ENCODE results near the gene USE1.

Gene USE1

DNA sequence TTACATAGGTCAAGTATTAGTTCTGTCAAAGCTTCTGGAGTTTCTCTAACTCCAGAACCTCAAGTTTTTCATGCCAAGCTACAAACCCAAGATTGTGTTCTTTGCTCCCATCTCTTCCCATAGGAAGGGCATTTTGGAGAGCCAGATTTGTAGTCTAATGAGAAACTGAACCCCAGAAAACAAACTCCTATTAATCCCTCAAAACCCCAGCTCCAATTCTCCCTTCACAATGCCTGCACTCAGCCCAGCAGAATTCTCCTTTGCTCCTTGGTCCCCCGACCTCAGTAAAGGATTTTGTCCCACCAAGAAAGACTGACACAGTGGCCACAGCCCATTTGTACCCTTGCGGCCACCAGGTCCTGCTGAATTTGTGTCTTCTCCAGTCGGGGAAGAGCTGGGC lies 41.0 kb downstream of the USE1 start:
- in situ Hi-C loops (cut with MboI; ENCODE audit: low sequenced_read_pairs): no loop called here

GRCh38 chr19:17259118-17259780 lies 44.1 kb downstream of the USE1 start:
- in situ Hi-C loops (cut with MboI; ENCODE audit: low sequenced_read_pairs): no loop called here

DNA sequence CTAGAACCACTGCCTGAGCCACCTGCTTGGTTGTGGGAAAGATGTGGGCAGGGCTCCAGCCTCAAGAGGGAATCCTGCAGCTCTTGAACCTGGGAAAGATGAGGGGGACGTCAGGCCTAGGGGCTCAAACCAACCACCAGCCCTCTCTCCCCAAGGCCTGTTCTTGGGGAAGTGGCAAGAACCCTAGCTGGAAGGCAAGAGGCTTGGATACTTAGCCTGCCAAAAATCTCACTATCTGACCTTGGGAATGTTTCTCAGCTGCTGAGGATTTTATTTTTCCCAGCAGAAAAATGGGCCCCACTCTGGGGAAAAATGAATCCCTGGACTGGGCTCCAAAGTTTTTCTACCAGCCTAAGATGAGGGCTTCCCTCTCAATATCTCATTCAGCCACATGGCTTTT lies 44.8 kb downstream of the USE1 start:
- in situ Hi-C loops (cut with MboI; ENCODE audit: low sequenced_read_pairs): no loop called here

- in situ Hi-C loops (cut with MboI; ENCODE audit: low sequenced_read_pairs): no loop called here
Measured at GRCh38 chr19:17260842-17261325, 45.7 kb downstream of the USE1 start.

DNA sequence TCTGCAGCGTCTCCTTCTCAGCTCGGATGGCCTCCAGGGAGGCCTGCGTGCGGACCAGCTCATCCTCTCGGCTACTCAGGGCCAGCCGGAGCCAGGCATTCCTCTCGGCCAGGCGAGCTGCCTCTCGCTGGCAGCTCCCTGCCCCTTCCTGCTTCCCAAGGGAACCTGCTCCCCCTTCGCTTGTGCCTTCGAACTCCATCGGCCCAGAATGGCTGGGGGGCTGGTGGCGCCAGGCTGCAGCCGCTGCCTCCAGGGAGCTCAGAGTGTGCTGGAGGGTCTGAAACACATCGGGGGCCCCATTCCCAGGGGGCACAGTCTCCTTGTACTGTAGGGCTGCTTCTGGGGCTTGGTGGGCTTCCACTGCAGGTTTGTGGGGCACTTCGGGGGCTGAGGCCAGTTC lies 47.4 kb downstream of the USE1 start:
- in situ Hi-C loops (cut with MboI; ENCODE audit: low sequenced_read_pairs): no loop called here

DNA sequence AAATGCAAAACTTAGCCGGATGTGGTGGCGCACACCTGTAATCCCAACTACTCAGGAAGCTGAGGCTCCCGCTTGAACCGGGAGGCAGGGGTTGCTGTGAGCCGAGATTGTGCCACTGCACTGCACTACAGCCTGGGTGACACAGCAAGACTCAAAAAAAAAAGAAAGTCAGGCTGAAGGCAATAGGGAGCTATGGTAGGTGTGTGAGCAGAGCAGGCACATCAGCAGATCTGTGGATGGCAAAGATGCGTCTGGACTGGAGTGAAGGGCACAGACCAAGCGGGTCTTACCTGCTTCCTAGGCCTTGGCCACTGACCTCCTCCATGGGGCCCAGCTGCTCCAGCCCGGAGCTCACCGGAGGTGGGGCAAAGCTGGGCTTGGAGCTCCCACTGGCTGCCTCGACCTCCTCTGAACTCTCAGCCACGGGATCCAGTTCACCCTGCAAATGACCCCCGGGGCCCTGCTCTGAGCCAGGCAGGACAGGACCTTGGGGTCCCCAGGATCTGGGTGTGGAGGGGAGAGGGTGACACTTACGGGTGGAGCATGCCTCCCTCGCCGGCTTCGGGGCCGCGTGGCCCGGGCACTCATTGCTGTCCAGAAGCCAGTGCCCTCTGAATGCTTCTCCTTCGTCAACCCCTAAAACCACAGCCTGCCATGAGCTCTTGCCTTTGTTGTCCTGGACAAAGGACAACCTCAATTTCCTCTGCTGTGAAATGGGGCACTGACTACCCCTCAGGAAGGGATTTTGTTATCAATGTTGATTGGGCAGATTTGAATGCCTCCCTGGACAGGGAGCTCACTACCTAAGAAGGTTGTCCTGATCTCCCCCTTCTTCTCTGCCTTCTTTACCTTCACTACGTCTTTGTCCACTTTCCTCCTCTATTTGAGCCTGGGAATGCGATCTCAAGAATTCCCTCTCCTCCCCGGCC lies 48.8 kb downstream of the USE1 start:
- in situ Hi-C loops (cut with MboI; ENCODE audit: low sequenced_read_pairs): no loop called here

- in situ Hi-C loops (cut with MboI; ENCODE audit: low sequenced_read_pairs): no loop called here
Measured at GRCh38 chr19:17264641-17264979, 49.5 kb downstream of the USE1 start, which contains the start of gene USHBP1. Gene USHBP1 (minus strand): TSS chr19:17264745. CDS start chr19:17264299, 446 bp downstream.

DNA sequence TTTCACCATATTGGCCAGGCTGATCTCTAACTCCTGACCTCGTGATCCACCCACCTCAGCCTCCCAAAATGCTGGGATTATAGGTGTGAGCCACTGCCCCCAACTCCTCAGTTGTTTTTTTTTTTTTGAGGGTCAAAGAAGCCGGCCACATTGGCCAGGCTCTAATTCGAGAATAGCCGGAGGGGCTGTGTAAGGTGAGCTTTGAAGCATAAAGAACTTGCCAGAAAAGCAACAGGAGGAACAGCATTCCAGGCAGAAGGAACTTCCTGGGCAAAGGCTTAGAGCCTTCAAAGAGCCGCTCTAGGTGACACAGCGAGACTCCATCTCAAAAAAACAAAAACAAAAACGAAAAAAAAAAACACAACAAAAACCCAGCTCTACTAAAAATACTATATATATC lies 50.9 kb downstream of the USE1 start:
- in situ Hi-C loops (cut with MboI; ENCODE audit: low sequenced_read_pairs): no loop called here

GRCh38 chr19:17266589-17266974 lies 51.4 kb downstream of the USE1 start:
- in situ Hi-C loops (cut with MboI; ENCODE audit: low sequenced_read_pairs): no loop called here

DNA sequence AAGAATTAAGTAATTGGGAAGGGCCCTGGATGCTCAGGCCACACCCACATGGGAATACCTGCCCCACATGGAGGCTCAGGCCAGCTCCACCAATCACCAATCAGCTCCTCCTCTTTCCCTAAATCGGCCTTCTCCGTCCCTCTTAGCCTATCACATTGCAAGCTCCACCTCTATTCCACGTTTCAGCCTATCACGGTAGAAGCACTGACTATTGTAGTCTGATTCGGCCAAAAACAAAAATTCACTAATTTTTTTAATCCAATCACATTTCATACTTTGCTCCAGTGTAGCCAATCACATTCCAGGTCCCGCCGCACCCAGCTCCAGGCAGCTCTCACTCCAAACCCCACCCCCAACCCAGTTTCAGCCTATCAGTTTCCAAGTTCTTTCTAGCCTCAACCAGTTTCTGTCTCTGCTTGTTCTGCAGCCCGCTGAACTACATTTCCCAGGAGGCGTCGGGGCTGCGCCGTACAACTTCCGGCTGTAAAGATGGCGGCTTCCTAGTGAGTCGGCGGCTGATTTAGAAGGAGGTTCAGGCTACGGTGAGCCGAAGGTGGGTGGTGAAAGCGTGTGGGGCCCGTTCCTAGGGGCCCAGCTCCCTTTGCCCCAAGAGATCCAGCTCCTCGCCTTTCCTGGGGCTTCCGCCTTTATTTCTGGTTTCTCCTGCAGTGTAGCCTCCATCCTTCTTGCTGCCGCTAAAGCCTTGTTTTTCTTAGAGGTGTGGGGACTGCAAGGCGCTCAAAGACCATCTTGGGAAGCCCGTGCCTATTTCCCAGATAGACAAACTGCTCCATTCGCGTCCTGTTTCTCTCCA lies 52.0 kb downstream of the USE1 start, which contains the start of gene BABAM1:
TSS of gene BABAM1 (plus strand) at position 469 of the 814 bp plus-strand sequence. CDS start 1,364 bp downstream, outside the sequence.
- in situ Hi-C loops (cut with MboI; ENCODE audit: low sequenced_read_pairs): no loop called here

DNA sequence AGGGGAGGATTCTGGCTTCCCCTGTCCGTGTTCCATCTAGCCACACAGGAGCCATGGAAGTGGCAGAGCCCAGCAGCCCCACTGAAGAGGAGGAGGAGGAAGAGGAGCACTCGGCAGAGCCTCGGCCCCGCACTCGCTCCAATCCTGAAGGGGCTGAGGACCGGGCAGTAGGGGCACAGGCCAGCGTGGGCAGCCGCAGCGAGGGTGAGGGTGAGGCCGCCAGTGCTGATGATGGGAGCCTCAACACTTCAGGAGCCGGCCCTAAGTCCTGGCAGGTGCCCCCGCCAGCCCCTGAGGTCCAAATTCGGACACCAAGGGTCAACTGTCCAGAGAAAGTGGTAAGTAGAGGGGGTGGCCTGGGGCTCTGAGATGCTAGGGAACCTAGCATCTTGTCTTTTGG lies 53.6 kb downstream of the USE1 start:
- in situ Hi-C loops (cut with MboI; ENCODE audit: low sequenced_read_pairs): no loop called here

Data from hTERT RPE-1 (cell line).